GM21528 (cell line): ENCODE results near the gene DCST1.

Source experiments
- ATAC-seq: cut with Tn5 transposase; IDR thresholded peaks from one replicate; pipeline ENCODE4 v1.9.1; 2021; ENCODE audit warnings: mild to moderate bottlenecking, moderate library complexity; ENCODE audit not compliant: unreplicated experiment, low FRiP score

The DCST1 gene

GRCh38 chr1:155083865-155084721 is 50.5 kb downstream of the DCST1 start:
- ATAC-seq: peak; percentile 2

GRCh38 chr1:155084722-155085503 is 51.3 kb downstream of the DCST1 start:
- ATAC-seq: peak; percentile 74

- ATAC-seq: no peak
Observed at GRCh38 chr1:155085504-155086127, 52.0 kb downstream of the DCST1 start.

- no peak for ATAC-seq
Observed at GRCh38 chr1:155086128-155086741, 52.6 kb downstream of the DCST1 start.

GRCh38 chr1:155086856-155087535 is 53.4 kb downstream of the DCST1 start:
- ATAC-seq: no peak

- peak; percentile 49 for ATAC-seq
Observed at GRCh38 chr1:155091071-155092051, 57.7 kb downstream of the DCST1 start.

- ATAC-seq: no peak
Observed at GRCh38 chr1:155092131-155092530, 58.5 kb downstream of the DCST1 start.

GRCh38 chr1:155092641-155093040 is 59.0 kb downstream of the DCST1 start:
- no peak for ATAC-seq

- ATAC-seq: no peak
Observed at GRCh38 chr1:155093911-155094621, 60.4 kb downstream of the DCST1 start.

GRCh38 chr1:155094622-155094948 is 61.0 kb downstream of the DCST1 start:
- ATAC-seq: no peak

GRCh38 chr1:155099331-155099730 is 65.7 kb downstream of the DCST1 start:
- ATAC-seq: no peak
